CD4-positive, alpha-beta T cell treated with Interleukin-12 subunit alpha and Interleukin-12 subunit beta, for 1 hour (primary cell): ENCODE data around the gene C14orf180.

Experiments
- DNase-seq: peaks from one replicate; pipeline ENCODE4 v3.0.0-alpha.2; 2020

C14orf180 gene

DNA sequence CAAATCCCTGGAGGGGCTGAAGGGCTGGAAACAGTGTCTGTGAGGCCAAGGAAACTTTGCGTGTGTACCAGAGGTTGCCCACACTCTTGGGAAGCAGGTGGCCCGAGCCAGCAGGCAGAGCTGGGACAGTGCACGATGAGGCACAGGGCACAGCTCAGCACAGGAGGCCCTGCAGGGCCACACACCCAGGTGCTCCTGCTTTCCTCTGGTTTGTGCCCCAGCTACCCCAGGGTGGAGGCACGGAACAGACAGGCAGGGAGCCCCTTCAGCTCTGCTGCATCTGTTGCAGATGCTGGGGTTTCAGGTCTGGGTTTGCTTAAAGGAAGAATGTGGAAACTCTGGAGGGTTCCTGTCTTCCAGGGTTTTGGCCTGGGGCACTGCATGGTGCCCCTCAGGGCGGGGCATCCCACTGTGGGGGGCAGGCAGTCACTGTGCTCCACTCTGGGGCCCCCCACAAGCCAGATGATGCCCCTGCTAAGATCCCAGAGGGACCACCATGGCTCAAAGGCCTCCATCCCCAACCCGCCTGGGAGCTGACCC, 16.4 kb downstream of the C14orf180 start:
- no peak for DNase-seq

DNA sequence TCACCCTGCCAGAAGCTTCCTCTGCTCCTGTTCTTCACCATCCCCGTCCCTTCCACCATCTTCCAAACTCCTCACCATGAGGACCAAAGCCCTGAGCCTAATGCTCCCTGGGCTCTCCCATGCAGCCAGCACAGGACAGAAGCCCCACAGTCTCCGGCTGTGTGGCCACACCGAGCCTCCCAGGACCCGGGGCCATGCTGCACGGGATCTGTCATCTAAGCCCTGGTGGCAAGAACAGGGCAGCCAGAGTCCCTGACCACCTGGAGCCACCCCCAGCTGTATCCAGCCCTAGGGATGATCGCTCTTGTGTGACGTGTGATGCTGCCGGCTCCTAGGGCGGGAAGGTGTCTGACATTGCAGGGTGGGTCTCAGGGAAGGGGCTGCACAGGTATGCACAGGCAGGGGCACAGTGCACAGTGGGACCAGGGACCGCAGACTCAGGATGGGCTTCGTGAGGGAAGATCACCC, 16.9 kb downstream of the C14orf180 start:
- DNase-seq = no peak

DNA sequence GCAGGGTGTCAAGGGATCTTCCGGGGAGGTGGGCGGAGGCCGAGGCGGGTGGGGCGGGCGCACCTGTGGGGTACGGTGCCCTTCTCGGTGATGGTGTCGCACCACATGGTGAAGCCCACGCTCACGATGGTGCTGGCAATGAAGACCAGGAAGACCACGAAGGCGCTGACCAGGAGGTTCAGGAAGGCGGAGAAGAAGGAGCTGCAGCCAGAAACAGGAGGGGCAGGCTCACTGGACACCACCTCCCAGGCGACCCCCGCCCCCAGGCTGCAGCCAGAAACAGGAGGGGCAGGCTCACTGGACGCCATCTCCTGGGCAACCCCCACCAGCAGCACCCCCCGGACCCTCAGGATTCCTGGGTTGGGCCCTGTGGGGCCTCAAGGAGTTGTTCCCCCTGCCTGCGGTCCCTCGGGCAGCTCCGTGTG, 17.4 kb downstream of the C14orf180 start:
- DNase-seq = no peak

DNA sequence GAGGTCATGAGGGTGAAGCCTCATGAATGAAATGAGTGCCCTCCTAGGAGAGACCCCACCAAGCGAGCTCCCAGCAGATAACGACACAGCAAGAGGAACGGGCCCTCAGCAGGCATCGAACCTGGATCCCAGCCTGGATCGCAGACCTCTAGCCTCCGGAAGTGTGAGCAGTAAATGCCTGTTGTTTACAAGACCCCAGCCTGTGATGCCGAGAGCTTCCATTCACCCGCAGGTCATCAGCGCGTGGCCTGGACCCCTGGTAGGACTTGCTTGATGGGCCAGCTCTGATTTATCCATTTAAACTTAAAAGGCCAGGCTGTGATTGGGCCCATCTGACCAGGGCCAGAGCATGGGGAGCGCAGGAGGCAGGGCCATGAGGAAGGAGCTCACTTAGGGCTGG, 18.0 kb downstream of the C14orf180 start:
- no peak for DNase-seq

DNA sequence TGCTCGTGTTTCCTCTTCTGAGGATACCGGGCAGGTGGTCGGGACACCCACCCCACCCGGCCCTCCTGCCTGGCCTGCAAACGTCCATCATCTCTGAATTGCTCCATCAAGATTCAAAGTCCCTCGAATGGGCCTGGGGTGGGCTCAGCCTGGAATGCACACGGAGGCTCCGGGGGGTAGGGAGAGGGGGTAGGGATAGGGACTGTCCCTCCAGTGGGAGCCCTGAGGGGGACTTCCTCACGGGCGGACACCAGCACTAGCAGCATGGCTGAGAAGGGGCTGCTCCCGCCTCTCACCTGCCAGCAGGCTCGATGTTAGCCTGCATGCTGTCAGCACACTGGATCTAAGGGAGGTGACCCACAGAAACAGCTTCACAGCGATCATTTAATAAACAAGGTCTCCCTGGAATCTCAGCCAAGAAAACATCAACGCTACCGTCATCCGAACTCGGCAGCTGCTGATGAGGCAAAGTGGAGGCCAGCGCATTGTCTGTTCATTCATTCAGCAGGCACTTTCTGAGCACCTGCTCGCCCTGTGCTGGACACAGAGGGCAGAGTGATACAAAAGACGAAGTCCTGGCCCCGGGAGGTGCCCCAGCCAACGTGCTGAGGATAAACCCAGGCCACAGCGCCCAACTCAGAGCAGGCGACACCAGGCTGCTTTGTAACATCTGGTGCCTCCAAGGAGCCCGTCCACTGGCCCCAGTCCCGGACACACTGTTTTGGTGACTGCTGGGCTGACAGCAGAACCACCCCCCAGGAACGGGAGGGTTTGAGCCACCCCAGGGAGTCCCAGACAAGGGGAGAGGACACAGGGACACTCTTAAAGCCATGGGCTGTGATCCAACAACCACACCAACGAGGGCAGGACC, 18.7 kb downstream of the C14orf180 start:
- no peak for DNase-seq

DNA sequence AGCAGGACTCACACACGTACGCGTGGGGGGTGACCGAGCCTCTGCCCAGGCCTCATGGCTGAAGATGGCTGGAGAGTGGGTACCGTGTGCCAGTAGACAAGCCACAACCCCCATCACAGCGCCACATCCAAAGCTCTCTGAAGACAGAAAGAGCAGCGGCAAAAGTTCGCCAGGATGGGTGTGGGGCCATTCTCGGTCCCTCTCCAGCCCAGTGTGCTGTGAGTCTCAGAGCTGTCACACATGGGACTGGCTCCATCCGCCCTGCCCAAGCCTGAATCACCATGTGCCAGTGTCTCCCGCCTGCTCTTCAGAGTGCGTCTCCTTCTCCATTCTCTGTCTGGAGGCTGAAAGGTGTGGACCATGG, 19.3 kb downstream of the C14orf180 start:
- DNase-seq = no peak

DNA sequence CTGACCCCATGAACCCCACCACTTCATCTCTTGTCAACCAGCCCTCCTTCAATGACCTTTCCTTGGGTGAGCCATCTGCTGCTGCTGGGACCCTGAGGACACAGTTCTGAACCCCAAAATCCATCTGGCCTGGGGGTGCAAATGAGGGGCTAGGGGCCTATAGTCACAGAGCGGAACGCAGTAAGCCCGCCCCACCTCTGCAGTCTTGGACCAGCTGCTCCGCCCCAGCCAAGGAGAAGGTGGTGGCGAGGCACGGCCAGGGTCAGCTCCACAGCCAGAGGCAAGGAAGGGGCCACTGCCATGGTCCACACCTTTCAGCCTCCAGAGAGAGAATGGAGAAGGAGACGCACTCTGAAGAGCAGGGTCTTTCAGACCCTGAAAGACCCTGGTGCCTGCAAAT, 19.9 kb downstream of the C14orf180 start:
- no peak for DNase-seq

DNA sequence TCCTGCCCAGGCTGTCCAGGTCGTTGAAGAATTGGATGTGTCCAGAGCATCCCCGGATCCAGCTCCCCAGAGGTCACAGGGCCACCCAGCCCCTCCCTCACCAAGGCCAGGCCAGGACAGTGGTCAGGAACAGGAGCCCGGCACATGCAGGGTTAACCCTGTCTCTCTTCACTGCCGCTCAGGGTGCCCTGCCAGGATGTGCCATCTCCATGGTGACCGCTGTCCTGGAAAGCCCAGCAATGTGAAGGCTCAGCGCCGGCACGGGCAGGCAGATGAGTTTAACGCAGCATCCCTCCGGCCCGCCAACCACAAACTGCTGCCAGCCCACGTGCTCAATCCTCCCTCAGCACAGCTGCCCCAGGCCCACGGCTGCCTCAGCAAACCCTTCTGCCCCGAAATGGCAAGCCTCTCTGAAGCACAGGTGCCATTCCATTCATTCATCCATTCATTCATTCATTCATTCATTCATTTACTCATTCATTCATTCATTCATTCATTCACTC, 20.6 kb downstream of the C14orf180 start:
- no peak for DNase-seq

DNA sequence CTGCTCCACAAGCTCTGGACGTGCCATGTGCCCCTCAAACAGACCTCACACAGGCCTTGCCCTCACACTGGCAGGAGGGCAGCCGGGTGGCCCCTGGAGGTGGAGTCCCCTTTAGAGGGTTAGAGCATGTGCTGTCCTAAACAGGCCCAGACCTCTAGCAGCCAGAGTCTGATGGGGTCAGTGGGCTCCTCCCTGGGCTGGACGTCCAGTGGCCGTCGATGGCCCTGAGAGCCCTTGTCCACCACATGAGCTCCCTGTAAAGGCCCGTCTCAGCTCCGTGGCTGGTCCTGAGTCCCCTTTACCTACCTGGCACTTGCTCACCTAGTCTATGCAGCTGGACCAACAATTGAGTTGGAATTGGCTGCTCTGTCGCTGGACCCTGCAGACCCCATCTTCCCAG, 21.2 kb downstream of the C14orf180 start:
- no peak for DNase-seq

DNA sequence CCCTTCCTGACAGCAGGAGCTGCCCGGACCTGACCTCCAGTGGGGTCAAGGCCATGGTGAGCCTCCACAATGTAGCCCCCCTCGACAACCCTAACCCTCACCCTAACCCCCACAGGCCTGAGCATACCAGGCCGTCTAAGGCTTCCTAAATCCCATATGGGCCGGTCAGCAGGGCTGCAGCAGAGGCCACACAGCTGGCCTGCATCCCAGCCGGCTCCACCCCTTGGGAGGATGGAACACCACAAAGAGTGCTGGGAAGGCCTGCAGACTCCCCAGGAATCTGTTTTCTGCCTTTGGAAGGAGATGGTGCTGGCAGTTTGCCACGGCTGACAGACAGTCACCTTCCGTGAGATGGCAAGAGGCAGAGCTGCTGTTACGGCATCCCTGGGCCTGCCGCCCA, 22.2 kb downstream of the C14orf180 start:
- no peak for DNase-seq

DNA sequence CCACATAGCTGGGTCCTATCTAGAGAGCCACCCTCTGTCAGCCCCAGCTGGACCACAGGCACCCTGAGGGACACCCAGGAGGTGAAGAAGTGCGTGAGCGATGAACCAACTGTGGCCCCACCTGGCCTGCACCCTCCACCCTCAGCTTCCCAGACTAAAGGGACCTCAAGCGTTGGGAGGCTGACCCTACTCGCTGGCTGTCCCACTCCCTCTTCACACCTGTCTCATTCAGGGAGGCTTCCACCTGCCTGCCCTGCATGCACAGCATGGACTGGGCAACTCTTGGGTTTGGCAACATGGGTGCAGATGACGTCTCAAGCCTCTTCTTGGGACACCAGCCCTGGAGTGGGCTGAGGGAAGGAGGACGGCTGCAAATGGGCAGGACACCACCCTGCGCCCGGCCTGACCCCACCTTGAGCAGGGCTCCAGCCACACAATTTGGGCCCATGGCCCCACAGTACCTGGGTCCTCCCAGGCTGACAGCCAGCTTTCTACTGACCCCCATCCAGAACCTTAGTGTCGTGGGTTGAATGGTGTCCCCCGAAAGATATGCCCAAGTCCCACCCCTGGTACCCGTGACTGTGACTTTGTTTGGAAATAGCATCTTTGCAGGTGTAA, 22.9 kb downstream of the C14orf180 start:
- DNase-seq = no peak

DNA sequence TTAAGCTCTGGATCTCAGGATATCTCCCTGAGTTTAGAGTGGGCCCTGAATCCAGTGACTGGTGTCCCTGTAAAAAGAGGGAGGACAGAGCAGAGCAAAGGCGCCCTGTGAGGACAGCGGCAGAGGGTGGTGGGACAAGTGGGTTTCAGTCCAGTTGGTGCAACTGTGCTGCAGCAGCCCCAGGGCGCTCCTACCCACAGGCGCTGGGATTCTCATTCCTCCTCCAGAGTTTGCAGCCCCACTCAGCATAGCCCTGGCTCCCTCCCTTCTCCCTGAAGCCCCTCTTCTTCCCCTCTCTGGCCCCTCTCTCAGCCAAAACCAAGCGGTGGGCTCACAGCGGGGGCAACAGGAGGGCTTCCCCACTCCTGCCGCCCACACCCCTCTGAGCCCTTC, 23.4 kb downstream of the C14orf180 start:
- DNase-seq = no peak

DNA sequence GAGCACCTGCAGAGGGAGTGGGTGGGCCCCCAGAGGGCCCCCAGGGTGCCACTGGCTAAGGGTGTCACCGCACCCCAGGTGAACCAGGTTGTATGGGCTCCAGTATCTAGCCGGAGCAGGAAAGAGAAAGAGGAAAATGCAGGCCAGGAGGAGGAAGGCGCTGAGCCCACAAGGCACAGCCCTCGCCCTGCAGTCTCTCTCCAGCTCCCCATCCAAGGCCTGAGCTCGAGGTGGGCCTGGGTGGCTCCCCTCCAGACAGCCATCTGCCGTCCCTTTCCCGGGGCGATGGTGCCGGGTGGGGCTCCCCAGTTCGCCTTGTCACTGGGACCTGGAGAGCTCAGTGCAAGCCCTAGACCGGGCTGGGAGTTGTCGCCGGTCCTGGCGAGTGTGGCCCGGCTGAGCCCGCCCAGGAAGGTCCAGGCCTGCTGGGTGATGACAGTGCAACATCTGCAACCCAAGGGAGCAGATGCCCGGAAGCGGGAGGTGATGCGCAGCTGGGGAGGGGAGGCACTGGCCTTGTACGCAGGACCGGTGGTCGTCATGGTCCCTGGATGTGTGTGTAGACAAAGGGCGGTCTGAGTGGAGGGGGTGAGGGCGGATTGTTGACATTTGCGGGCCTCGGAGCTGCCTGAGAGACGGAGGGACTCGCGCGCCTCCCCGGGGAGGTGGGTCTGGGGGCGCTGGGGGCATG, 24.3 kb downstream of the C14orf180 start:
- DNase-seq = no peak

DNA sequence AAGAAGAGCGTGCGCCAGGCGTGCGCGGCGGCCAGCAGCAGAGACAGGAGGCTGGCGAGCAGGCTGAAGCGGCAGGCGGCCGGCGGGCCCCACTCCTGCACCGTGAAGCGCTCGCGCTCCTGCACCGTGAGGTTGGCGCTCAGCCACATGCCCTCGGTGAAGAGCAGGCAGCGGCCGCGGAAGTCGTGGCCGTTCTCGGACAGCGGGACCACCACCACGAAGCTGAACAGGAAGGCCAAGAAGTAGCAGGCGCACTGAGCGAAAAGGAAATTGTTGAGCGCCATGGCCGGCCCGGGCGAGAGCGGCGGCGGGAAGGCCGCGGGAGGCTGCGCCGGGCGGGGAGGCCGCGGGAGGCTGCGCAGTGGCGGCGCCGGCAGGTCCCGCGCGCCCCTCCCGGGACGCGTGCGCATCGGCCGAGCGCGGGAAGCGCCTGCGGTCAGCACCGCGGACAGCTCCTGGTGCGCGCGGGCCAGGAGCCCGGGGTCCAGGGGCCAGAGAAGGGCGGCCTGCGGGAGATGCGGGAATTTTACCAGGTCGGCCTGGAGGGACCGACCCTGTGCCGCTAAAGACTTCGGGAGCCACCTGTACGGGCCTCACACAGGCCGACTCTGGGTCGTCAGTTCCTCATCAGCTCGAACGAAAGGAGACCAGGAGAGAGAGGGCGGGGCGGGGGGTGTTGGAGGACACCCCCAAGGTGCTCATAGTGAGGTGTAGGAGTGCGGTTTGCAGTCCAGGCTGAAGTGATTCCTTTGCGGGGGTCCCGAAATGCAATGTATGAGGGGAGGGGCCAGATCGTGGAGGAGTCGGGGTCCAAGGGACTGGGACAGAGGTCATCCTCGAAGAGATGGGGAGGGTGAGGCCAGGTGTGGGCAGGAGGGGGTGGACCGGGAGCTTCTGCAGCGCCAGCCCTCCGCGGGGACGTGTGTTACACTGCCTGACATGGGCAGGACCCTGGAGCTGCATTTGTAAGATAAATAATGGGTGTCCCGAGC, 25.2 kb downstream of the C14orf180 start, which contains the start of gene TMEM179:
Gene TMEM179, minus strand, starts transcription at position 315 of the 992 bp plus-strand sequence. Its CDS starts 31 bp downstream, at position 284.
- no peak for DNase-seq

DNA sequence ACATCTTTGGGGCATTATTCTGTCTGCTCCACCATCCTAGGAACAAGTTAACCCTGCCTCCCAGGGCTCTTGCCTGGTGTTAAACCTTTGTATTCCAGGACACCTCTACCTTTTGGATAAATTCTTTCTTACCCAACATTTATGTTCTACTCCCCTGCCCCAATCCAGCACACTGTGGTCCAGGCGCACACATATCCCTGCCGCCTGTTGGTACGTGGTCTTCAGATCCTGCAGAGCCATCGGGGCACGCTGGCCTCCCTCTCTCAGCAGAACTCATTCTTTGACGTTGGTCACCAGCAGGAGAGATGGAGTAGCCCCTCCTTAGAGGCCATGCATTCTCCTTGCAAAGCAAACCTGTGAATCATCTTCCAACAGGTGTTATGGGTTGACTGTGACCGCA, 30.1 kb downstream of the C14orf180 start:
- no peak for DNase-seq

DNA sequence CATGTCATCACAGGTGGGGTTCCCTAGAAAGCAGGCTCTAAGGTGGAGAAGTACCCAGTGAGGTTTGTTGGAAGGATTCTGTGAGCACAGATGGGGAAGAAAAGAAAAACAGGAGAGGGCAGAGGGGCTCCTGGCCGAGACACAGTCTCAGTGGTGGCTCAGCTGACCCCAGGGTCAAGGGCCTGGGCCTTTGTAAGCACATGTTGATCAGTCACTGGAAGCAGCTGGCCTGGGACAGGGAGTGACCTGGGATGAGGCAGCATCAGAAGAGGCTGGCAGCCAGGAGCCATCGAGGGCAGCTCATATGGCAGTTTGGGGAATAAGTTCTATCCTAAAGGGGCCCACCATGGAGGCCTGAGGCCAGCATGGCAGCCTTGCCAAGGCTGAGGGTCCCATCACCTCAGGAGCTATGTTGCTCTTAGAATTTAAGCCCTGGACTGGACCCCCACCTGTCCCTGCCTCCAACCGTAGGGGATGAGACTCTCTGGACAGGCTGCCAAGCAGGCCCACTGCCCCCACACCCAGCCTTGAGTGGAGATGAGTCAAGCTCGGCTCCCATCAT, 31.3 kb downstream of the C14orf180 start:
- DNase-seq = no peak

DNA sequence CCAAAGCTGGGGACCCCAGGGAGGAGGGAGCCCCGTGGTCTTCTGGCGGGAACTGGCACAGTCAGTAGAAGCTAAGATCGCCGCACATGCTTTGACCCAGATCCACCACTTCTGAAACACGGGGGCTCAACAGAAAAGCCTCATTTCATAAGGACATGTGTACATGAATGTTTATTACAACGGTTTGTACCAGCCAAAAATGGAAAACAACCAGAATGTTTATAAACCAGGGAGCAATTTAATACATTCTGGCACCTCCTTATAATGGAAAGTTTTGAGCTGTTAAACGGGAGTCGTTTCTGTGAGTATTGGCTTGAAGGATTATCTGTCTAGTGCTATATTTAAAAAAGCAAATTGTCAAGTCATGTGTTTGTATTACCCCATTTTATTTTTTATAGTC, 32.3 kb downstream of the C14orf180 start:
- no peak for DNase-seq

DNA sequence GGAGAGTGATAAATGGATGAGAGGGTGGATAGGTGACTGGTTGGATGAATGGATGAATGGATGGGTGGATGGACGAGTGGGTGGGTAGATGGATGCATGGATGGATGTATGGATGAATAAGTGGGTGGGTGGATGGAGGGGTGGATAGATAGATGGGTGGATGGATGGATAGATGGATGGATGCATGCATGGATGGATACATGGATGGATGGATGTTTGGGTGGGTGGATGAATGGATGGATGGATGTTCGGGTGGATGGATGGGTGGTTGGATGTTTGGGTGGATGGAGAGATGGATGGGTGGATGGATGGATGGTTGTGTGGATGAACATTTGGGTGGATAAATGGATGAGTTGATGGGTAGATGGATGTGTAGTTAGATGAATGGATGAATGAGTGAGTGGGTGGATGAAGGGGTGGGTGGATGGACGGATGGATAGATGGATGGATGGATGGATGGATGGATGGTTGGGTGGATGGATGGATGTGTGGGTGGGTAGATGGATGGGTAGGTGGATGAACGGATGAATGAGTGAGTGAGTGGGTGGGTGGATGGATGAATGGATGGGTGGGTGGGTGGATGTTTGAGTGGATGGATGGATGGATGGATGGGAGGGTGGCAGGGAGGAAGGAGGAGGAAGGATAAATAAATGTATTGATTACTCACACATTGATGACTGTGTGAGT, 34.7 kb downstream of the C14orf180 start:
- DNase-seq = no peak

DNA sequence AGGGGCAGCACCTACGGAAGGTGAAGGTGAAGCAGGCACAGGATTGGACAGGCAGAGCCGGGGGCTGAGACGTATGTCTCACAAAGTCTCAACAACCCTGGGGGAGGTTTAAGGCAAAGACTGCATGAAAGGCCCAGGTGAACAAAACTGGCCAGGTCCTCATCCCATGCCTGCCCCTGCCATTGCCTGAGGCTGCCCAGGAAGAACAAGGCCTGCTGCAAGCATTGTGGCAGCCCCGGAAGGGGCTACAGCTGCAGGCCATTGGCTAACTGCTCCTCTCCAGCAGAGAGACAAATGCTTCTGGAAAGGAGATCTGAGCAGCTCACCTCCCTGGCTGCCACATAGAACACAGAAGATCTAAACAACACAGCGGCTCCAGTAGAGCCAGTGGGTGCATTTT, 45.4 kb downstream of the C14orf180 start:
- no peak for DNase-seq

DNA sequence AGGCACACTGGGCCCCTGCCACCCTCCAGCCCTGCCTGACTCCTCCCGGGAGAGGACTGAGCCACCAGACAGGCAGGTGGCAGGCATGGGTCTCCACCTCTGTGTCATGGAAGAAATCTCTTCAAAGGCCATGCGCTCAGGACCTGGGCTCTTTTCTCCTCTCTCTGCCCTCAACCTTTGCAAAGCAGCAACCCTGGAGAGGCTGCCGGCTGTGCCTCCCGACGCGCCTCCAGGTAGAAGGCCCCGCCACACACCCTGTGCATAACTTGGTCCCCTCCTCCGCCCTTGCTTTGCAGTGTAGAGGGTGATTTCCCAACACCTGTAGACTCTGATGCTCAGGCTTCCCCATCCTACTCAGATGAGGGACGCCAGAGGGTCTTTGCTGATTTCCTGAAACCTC, 53.2 kb downstream of the C14orf180 start:
- DNase-seq = no peak
